Lower leg skin (tissue), 4 donors: ENCODE data around the gene GRIN3A. TPM values are rescaled to one million over a fixed set of nuclear protein-coding genes. Genes with fewer than 3 reads are reported as not detected.

Experiments
- DNase-seq, 2 donors: peaks; one replicate each; pipeline ENCODE4 v3.0.0-alpha.2; 2019; ENCODE audit warnings: low spot score in 2 of 2
- H3K4me3 ChIP-seq: fragments of 200-600 bp; sonication (generic); 2 replicates; pipeline ENCODE4 v1.5.1; 2017; ENCODE audit warnings: mild to moderate bottlenecking, low read depth; ENCODE audit not compliant: poor library complexity, severe bottlenecking
- POLR2A ChIP-seq, 2 donors: fragments of 450-650 bp; IDR thresholded peaks; one replicate each; pipeline ENCODE4 v1.6.1; 2016 to 2017; ENCODE audit warnings: antibody characterized with exemption in 2 of 2, mild to moderate bottlenecking in 1 of 2, moderate library complexity in 1 of 2
- WGBS, 2 donors: methylation state at CpG; one replicate each; pipeline ENCODE4 v1.1.5; 2018; 5-methylcytosine and 5-hydroxymethylcytosine counted together
- intact Hi-C: fragments of 100-400 bp; cut with DNase I; formaldehyde crosslinking; loops from one replicate; pipeline ENCODE4 v1.15.0; 2023; ENCODE audit warnings: low total_unique reads
- total RNA-seq, 4 donors: library from RNA; depleted of rRNA; stranded (reverse); fragments of >200 nt; gene quantifications; one replicate each; pipeline ENCODE4 v1.1.0, GENCODE V29; 2016
- TF ChIP-seq, protein P1 (sequence below), 3 donors: fragments of 450-650 bp; IDR thresholded peaks; one replicate each; pipeline ENCODE4 v1.5.1; 2016; ENCODE audit warnings: antibody characterized with exemption in 3 of 3, mild to moderate bottlenecking in 3 of 3, moderate library complexity in 2 of 3

GRIN3A gene
- total RNA-seq, 4 donors from 2014 or later, result not detected

GRCh38 chr9:101711330-101711941 lies 27.0 kb downstream of the GRIN3A start:
- 86% methylated on average over 10 of the region's 10 CpGs for WGBS, 2 donors

DNA sequence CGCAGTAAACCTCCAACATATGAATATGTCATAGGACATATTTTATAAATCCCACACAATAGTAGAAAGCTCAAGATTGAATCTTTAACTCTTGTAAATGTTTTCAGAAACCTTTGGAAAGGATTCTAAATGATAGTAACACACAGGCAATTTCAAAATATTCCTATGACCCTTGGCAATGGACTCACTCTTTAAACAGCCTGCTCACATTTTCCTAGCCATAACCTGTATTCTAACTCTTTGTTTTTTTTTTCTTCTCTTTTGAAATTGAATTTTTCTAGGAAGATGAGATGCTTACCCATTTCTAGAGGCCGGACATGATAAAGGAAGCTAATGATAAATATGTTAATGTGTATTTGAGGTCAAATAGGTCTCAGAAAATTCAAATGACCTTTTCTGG lies 29.6 kb downstream of the GRIN3A start:
- WGBS, 2 donors, result 84 to 90% methylated on average over 2 of the region's 2 CpGs
- intact Hi-C loops, result no loop called here
- no peak overlapping the region for H3K4me3 ChIP-seq
- DNase-seq, result no peak
- no peak for TF ChIP-seq POLR2A (IDR thresholded peaks at IDR 0.05)
- TF ChIP-seq, protein P1, sequence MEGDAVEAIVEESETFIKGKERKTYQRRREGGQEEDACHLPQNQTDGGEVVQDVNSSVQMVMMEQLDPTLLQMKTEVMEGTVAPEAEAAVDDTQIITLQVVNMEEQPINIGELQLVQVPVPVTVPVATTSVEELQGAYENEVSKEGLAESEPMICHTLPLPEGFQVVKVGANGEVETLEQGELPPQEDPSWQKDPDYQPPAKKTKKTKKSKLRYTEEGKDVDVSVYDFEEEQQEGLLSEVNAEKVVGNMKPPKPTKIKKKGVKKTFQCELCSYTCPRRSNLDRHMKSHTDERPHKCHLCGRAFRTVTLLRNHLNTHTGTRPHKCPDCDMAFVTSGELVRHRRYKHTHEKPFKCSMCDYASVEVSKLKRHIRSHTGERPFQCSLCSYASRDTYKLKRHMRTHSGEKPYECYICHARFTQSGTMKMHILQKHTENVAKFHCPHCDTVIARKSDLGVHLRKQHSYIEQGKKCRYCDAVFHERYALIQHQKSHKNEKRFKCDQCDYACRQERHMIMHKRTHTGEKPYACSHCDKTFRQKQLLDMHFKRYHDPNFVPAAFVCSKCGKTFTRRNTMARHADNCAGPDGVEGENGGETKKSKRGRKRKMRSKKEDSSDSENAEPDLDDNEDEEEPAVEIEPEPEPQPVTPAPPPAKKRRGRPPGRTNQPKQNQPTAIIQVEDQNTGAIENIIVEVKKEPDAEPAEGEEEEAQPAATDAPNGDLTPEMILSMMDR (IDR thresholded peaks at IDR 0.05), result no peak

More at GRCh38 chr9:101711330-101711941, 27.0 kb downstream of the GRIN3A start:
- TF ChIP-seq, protein P1 (IDR thresholded peaks at IDR 0.05), result no peak
- TF ChIP-seq POLR2A (IDR thresholded peaks at IDR 0.05), result no peak
- no peak for DNase-seq
- intact Hi-C loops, result no loop called here
- no peak overlapping the region for H3K4me3 ChIP-seq

DNA sequence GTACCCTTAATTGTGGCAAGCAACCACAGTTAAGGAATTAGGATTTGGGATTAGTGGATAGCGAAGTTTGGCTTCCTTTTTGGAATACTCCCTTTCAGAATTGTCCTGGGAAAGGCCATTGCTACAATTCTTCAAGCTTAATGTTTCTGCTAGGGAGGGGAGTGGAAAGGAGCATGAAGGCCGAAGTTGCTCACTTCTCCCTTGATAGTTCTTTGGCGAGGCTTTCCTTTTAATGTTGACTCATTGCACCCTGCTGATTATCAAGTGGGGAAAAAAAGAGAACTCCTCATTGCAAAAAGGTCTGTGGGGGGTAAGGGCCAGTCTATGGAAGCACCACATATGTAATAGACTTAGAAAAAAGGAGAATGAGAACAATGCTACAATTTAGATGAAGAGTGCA lies 30.7 kb downstream of the GRIN3A start:
- 54 to 57% methylated on average over 3 of the region's 3 CpGs for WGBS, 2 donors
- intact Hi-C loops, result no loop called here
- TF ChIP-seq, protein P1 (IDR thresholded peaks at IDR 0.05), result no peak
- no peak for TF ChIP-seq POLR2A (IDR thresholded peaks at IDR 0.05)
- H3K4me3 ChIP-seq, result no peak overlapping the region
- DNase-seq, result no peak

- DNase-seq, result no peak
- intact Hi-C loops, result no loop called here
- WGBS, 2 donors, result 73 to 77% methylated on average over 2 of the region's 2 CpGs
- H3K4me3 ChIP-seq, result no peak overlapping the region
- TF ChIP-seq POLR2A (IDR thresholded peaks at IDR 0.05), result no peak
- TF ChIP-seq, protein P1 (IDR thresholded peaks at IDR 0.05), result no peak
Measured at GRCh38 chr9:101706997-101707396, 31.4 kb downstream of the GRIN3A start.

GRCh38 chr9:101706261-101706798 lies 32.1 kb downstream of the GRIN3A start:
- TF ChIP-seq, protein P1 (IDR thresholded peaks at IDR 0.05), result no peak
- no peak for TF ChIP-seq POLR2A (IDR thresholded peaks at IDR 0.05)
- intact Hi-C loops, result no loop called here

More at GRCh38 chr9:101706261-101706798, 32.1 kb downstream of the GRIN3A start:
- no peak overlapping the region for H3K4me3 ChIP-seq
- no peak for DNase-seq
